GM21390 (cell line): Measurements from ENCODE around the gene AHCTF1.
"Not testable (repeated sequence)": the region's sequence is repeated elsewhere in the genome, so short reads cannot be mapped to it uniquely, and the experiment has no call there.

ENCODE experiments used
- ATAC-seq: cut with Tn5 transposase; IDR thresholded peaks from one replicate; pipeline ENCODE4 v1.9.1; 2021; ENCODE audit not compliant: unreplicated experiment

AHCTF1 gene

DNA sequence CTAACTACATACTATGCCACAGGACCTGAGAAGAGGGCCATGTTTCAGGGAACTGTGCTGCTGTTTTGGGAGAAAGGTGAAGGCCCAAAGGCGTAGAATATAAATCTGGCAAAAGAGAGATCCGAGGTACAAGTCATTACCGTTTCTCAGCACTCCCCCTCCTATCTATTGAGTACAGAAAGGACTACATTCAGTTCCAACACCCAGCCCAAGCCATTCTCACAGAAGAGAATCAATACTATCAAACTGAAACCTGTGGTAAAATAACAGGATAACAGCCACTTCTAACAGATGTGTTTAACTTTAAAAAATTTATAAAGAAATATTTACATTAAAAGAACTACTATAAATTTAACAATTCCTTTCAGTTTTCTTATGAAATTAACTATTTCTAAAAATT lies 7.8 kb downstream of the AHCTF1 start:
- no peak for ATAC-seq

DNA sequence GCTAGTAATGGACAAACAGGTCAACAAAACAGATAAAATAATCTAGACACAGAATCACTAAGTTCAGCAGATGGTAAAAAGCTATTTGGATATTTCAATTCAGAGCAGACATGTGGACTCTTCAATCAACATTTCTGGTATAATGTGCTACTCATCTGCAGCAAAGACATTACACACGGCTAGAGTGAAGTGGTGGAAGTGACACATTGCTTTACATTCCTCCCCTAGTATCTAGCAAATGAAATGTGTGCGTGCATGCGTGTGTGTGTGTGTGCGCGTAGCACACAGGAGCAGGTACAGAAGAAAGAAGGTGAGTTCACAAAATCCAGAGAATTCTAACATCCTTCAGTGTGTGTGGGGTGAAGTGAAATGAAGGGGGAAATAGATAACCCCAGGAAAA lies 8.3 kb downstream of the AHCTF1 start:
- no peak for ATAC-seq

DNA sequence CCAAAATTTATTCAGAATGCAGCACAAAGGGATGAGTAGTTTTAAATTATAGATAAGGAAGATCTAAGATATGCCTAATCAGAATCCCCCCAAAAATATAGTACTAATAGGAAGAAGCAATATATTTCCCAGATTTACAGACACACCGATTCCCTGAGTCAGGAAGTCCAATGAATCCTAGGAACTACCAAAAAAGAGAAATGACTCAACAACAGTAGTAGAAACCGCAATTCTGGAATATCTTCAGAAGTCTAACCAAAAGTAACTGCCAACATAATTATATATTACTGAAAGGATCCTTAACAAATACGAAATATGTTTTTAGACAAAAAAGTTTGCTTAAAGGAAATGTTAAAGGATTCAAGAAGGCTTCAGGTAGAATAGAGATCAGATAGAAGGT lies 10.3 kb downstream of the AHCTF1 start:
- no peak for ATAC-seq

DNA sequence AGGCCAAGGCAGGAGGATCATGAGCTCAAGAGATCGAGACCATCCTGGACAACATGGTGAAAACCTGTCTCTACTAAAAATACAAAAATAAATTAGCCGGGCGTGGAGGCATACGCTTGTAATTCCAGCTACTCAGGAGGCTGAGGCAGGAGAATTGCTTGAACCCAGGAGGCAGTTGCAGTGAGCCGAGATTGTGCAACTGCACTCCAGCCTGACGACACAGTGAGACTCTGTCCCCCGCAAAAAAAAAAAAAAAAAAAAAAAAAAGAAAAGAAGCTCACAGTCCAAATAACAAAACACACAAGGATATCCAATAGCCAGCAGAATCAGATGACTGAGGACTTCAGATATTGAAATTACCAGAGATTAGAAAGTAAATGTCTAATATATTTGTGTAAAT lies 11.8 kb downstream of the AHCTF1 start:
- ATAC-seq: no peak

DNA sequence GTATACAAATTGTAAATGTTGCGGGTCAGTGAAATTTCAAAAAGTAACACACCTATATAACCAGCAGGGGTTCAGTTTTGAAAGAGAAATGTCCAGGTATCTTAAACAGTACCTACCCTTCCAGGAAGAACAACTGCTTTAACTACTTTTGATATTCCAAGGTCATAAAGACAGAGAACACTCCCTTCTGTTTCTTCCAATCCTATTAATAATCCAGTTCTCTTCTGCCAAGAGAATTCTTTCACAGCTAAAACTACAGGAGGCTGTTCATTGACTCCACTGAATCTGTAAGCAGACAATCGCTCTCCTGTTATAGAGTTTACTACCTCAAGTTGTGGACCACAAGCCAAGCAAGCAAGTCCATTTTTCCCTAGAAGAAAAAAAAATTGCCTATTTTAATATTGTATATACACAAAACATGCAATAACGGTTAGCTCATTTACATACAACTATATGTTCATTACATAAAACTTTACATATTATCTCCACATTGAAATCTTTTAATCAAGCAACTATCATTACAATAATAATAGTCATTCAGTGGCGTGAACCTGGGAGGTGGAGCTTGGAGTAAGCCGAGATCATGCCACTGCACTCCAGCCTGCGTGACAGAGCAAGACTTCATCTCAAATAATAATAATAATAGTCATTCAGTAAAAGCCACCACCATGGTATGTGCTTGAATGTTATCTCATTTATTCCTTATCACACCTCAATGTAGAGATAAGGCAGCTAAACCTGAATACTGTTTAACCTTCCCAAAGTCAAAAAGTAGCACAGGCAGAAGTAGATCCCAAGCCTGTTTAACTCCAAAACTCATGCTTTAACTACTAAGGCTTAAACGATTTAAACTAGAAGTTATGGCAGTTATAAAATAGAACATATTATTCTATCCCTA lies 15.5 kb downstream of the AHCTF1 start:
- ATAC-seq: not testable (repeated sequence)

DNA sequence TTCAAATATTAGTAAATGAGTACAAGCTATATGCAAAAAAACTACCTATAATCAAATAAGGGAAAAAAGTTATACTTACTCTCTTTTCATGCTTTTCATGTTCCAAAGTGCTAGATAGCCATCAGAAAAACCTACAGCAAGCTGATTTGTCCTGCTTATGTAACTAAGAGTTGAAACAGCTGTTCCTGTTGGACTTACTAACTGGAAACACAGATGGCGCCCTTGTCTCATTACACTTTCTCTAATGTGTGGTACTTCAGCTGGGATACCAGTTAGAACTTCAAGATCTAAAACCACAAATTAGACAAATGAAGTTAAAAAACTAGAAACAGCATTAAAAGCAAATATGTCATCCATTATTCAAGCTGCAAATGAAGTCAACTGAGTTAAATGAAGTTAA lies 24.3 kb downstream of the AHCTF1 start:
- ATAC-seq: no peak

DNA sequence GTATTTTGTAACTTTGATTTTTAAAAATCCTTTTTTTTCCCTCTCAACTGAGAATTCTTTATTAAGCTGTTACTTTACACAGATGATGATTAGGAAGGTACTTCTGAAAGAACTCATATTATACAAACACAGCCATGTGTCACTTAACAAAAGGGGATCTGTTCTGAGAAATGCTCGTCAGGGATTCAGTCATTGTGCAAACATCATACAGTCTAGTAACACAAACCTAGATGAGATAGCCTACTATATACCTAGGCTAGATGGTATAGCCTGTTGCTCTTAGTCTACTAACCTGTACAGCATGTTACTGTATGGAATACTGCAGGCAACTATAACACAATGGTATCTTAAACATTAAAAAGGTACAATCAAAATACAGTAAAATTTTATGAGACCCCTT lies 24.9 kb downstream of the AHCTF1 start:
- ATAC-seq: no peak

DNA sequence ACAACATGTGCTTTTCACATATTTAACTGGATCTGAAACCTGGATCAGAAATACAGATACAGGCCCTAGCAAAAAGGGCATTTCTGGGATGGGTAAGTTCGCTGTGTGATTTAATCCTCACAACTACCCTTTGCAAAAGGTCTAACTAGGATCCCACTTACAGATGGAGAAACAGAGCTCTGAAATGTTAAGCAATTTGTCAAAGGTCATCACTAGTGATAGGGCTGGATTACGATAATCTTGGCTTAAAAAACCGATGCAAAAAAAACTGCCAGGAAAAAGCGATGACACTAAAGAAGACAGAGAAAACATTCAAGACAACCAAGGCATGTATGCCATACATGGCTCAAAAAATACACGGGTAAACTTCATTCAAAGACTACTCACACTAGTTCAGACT lies 29.9 kb downstream of the AHCTF1 start:
- ATAC-seq: no peak

DNA sequence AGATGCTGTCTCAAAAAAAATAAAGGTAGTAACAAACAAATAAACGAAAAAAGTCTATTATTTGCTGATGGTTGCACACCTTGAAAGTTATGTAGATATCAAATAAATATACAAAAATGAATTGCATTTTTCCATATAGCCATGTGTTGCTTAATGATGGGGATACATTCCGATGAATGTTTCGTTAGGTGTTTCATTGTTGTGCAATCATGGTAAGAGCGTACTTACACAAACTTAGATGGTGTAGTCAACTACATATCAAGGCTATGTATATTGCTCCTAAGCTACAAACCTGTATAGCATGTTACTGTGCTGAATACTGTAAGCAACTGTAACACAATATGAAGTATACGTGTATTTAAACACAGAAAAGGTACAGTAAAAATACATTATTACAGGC lies 34.4 kb downstream of the AHCTF1 start:
- no peak for ATAC-seq

DNA sequence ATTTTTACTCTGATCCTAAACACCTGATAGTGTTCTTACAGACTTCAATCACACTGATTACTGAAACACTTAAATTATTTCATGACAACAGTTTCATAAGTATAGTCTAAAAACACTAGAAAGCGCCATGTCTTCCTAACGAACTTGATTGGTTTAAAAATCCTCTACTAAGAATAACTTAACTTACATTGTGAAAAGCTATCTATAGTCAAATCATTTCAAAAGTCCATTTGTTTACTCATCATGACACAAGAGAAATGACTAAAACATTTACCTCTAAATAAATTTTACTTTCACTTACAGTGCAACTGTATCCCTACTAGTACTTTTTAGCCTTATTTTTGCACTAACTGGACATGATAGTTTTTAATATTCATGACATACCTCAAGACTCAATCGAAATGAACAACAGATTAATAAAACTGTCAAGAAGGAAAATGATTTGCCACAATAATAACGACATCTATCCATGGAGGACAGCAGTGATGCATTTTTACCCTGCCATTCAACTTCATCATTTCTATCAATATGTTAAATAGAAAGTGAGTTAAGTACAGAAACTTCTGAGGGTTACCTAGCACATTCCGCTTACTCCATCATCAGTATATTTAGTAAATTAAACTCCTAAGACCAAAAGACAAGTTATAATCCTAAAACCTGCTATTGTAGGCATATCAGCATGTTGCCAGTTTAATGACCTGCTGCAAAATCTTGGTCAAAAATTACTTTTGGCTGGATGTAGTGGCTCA lies 38.4 kb downstream of the AHCTF1 start:
- peak; percentile 66 for ATAC-seq

DNA sequence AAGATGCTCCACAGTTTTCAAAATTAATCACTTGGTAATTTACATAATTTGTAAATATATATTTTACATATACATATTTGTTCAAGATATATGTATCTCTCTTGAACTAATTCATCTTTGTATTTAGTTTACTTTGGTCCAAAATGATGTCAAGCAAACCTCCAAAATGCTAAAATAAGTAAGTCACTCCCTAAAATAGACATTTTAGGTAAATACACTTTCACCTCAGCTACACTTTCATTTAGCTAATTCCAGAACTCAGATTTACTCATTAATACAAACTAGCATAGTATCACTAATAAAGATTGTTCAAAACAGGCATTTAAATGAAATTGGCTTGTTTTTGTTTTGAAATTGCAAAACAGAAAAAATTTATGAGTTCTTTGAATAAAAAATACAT lies 40.6 kb downstream of the AHCTF1 start:
- ATAC-seq: no peak

DNA sequence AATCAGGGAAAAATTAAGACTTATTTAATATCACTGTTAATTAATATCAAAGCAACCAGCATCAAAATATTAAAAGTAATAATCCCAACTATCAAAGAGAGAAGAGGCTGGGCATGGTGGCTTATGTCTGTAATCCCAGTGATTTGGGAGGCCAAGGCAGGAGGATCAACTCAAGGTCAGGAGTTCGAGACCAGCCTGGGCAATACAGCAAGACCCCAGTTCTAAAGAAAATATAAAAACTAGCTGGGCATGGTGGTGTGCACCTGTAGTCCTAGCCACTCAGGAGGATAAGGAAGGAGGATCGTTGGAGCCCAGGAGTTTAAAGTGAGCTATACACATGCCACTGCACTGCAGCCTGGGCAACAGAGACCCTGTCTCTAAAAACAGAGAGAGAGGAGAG lies 43.2 kb downstream of the AHCTF1 start:
- ATAC-seq: no peak

DNA sequence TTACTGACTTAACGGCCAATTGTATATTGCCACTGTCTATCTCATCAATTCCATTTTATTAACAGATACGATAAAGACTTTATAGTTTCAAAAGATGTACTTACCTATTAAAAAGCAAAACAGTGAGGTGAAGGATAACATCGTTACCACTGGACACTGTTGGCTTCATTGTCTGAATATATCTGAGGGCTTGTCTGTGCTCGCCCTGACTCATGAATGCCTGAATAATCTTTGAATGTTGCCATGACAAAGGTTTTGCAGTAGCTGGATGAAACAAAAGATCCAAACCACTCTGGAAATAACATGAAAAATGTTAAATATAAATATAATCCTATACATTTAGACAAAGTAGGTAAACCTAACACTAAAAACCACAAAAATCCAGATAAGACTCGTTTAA lies 46.4 kb downstream of the AHCTF1 start:
- not testable (repeated sequence) for ATAC-seq

DNA sequence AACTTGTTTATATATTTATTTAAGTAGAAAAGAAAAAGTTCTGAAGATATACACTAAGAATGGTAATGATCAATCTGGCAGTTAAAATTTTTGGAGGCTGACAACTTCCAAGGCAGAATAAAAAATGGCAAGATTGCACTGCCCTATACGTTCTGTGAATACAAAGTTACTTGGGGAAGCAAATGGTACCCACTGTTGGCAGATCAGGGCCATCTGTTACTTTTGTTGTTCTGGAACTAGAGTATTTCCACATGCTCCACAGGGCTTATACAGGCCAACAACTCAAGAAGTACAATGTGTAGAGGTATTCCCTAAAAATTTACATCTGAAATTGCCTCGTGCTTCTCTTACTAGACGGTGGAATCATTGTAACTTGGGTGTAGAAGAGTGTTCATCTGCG lies 53.2 kb downstream of the AHCTF1 start:
- ATAC-seq: no peak

DNA sequence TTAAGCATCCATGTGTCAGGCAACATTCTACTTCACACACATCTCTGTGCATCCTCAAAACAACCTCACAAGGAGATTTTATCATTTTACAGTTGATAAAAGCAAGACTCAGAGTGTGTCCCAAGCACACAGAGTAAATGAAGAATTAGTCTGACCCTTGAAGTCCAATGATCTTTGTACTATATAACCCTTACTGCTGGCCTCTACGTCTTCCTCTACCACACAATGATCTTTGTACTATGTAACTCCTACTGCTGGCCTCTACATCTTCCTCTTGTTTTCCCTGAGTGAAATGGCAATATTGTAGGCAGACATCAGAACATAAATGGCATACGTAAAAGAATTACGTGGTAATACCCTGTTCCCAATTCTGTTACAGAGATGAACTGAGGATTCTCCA lies 55.3 kb downstream of the AHCTF1 start:
- no peak for ATAC-seq

DNA sequence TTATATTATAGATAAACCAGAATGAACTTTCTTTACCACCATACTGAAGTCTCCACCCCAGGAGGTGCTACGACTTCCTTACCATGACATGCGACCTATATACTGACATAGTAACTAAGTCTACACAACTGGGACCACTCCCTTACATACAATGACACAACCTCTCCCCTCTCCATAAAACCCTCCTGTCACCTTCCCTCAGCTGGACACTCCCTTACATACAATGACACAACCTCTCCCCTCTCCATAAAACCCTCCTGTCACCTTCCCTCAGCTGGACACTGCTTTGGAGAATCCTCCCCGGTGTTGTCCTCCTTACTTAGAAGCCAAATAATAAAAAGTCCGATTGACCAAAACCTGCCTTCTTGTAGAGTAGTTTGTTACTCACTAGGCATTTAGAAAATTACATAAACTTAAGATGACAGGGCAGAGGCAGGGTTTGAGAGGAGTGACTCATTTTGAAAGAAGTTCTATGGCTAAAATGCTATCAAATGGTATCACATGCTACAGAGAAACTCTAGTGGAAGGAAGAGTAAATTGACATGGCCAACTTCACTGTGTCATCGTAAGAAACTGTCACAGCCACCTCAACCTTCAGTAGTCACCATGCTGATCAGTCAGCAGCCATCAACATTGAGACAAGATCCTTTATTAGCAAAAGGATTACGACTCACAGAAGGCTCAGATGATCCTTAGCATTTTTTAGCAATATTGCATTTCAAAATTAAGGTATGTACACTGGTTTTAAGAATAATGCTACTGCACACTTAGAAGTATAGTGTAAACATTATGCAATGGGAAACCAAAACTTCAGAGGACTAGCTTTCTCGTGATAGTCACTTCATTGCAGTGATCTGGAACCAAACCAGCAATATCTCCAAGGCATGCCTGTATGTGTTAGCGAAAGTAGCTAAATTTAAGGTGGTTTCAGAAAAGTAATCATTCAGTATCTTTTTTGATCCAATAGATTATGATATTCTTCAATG lies 56.4 kb downstream of the AHCTF1 start:
- ATAC-seq: peak; percentile 88

DNA sequence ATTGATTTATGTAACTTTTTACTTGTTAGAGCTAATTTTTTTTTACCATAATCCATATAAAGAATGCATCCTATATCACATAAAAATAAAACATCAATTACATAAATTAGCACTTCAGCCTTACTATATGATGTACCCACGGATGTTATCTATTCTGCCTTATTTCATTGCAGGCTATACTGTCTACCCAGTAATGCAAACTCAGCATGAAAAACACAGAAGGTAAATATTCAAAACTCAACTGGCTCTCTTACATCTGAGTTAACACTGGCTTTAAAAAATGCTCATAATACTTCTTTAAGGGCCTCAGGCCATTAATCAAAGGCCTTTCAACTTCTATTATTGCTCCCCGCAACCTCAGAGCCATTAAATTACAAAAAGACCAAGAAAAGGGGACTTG lies 65.8 kb downstream of the AHCTF1 start:
- ATAC-seq: no peak

DNA sequence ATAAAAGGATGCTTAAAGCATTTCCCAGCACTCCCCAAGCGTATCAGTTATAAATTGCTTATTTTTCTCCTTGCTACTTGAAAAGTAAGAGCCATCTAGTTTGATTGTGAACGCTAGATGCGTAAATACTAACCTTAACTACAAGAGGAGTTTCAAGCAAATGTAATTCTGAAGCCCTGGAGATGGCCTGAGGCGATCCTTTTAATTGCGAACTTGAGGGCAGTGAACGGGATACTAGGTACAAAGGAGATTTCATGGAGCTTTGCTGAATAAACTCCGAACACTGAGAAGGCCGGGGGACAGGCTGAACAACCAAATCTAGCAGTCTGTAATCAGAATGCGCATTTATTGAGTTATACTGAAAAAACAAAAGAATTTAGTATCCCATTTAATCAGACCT lies 68.0 kb downstream of the AHCTF1 start:
- not testable (repeated sequence) for ATAC-seq

DNA sequence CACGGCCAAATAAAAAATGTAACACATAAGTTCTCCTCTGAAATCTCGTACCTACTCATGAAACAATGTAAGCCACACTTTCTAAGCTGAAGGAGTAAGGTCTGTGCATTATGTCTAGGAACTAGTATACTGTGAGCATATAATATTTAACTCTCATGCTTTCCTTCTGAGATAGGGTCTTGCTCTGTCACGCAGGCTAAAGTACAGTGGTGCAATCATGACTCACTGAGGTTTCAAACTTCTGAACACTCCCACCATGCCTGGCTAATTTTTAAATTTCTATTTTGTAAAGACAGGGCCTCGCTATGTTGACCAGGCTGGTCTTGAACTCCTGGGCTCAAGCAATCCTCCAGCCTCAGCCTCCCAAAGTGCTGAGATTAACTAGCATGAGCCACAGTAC lies 71.3 kb downstream of the AHCTF1 start:
- no peak for ATAC-seq

DNA sequence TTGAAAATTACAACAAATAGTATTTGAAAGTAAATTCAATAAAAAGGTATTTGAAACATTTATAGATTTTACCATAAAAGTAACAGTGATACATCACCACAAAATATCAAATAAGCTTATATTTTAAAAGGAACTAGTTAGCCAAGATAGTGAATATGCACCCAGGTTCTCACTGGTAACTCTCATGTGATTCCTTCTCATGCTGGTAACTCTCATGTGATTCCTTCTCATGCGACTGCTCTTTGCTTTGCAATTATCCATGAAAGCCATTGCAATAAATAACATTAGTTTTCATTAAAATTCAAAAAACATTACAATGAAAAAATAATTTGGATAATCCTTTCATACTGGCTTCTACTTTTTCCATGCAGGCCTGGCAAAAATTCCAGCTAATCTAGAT lies 75.4 kb downstream of the AHCTF1 start:
- no peak for ATAC-seq

DNA sequence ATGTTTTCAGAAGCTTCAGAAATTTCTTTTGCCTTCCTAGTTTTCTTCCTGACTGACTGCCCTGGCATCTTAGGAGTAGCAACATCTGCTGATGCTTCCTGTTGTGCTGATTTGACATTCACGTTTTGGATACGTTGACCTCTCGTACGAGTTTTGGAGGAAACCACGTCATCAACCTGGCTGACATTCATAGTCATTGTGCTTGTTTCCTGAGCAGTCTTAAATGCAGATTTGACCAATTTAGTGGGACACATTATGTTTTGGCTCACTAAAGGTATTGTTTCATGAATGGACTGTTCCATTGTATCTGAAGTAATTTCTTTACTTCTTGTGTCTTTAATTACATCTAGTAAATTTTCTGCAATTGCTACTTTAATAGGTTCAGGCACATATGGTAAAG lies 81.1 kb downstream of the AHCTF1 start:
- not testable (repeated sequence) for ATAC-seq
